Measurements from ENCODE around the gene TMEM150A.
A peak's percentile ranks its signal among the peaks of the same experiment; 100 is the strongest.
"Not testable (repeated sequence)": the region's sequence is repeated elsewhere in the genome, so short reads cannot be mapped to it uniquely, and the experiment has no call there.

TMEM150A gene

DNA sequence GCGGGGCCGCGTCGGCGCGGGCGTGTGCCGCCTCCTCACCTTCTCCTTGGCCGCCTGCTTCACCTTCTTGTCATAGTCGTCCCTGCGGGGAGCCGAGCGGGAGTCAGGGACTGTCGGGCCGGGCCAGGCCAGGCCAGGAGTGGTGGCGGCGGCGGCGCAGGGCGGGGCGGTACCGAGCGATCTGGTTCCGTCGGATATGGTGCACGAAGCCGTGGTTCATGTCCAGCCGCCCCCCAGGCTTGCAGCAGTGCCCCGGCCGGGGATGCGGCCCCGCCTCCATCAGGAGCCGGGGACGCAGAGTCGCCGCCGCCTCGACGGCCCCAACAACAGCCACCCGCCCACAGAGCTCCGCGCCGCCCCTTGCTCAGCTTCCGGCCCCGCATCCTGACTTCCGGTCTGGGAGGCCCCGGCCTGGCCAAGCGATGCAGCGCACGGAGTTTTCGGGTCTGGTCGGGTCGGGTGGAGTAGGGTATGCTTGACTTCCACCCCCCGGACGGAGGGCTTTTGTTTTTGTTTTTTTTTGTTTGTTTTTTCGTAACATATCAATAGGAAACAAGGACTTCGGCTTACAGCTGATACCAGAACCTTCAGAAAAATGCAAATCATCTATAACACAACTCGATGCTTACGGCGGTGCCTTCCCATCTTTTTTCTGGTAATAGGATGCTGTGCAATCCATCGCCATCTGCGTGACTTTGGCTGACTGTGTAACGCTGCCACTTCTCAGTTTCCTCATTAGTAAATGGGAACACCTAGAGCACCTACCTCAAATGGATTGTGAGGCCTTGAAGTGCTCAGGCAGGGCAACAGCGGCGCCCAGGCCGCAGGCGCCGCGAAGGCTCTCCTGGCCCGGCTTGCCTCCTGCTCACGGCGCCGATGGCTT lies 9.4 kb upstream of the TMEM150A start, which contains the start of gene C2orf68:
C2orf68 (minus strand) TSS at position 362 of the 883 bp plus-strand sequence; CDS start at position 280, 82 bp downstream.
- DNase-seq = peak; percentile 88

DNA sequence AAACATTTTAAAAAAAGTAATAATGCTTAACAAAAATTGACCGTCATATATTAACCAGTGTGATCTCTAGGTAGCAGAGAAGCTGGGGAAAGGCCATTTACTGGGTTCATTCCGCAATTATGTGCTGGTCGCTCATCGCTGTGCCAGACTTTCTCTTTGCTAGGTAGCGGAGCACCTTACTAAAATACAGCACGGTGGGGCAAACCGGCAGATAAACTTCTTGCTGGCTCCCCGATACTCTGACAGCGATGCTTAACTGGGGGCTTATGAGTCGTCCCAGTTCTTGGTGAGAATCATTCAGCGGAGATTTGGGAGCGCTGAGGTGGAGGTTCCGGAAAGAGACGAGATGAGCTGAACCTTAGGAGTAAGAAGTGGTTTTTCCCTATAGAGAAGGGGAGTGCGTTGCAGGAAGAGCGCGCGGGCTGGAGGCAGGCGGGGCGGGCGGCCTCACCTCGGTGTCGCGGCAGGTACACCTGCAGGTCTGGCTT lies 8.8 kb upstream of the TMEM150A start:
- no peak for DNase-seq

DNA sequence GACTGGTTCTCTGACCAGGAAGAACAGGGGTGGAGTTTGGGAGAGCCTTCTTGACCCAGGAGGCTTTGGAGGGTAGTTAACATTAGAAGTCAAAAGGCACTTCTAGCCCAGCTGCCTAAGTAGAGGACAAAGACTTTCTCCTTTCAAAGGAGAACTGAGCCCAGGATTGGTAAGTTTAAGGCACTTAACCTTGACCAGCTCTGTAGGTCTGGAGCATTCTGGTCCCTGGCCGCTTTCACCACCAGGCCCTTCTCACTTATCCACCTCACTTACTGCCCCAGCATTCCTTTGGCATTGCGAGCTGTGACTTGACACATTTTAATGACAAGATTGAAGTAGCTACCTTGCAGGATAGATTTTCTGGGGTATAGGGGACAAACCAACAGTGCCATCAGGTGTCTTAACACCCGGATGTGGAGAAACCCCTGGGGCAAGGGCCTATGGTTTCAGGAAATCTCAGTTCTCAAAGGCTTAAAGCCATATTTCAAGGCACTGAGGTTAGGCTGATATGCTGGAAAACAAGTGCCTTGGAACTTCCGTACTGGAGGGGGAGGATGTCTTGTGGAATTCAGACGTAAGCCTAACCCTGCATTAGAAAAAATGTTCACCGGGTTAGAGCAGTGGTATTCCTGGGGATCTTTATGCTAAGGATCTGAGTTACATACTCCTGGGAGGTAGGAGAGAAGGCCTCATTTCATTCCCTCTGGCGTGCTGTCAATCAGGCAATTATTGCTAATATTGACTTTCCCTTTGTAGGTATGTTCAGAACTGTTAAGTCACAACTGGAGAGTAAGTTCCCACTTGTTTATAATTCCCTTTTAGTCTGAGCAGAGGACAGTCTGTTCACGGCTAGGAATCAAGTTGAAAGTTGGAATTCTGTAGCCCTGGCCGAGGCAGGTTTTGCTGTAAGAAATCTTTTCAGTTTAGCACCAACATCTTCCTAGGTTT lies 5.0 kb upstream of the TMEM150A start:
- no peak for DNase-seq

DNA sequence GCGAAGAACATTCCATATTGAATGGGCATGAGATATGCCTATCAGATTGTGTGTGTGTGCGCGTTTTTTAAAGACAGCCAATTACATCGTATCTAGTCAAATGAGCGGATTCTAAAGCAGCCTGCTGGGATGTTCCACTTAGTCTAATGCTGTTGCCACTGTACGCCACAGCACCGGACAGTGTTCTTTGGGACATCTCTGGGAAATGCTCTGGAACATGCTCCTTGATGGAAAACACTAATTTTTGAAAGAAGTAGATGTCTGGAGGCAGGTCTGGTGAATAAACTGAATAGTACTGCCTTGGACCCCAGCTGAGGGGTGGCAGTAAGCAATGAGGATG lies 3.6 kb upstream of the TMEM150A start:
- no peak for DNase-seq

DNA sequence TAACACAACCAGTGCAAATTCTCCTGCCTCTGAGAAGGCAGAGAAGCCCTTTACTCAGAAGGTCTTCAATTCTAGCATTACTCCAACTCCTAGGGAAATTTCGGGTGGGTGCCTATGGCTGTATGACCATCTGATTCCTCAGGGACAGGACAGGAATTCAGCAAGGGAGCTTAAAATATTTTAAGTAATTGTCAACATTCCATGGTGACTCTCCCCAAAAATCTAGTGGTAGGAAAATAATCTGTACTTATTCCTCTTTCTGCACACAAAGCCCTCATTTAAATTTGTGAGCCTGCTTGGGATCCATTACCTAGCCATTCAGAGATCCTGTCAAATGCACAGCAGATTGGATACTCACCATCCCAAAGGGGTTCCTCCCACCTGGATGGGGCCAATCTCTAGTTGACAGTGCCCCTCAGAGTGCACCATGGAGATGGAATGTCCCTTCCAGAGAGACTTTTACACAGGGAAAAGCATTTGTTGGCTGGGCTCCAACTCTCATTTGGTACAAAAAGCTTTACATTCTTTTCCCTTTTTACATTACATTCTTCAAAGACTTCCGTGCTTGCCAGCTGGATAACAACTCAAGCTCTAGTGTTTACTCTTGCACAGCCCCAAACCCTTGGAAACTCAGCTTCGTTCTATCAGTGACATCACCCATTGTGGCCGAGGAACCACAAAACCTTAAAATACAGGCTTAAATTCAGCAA lies 3.1 kb upstream of the TMEM150A start:
- DNase-seq = no peak

DNA sequence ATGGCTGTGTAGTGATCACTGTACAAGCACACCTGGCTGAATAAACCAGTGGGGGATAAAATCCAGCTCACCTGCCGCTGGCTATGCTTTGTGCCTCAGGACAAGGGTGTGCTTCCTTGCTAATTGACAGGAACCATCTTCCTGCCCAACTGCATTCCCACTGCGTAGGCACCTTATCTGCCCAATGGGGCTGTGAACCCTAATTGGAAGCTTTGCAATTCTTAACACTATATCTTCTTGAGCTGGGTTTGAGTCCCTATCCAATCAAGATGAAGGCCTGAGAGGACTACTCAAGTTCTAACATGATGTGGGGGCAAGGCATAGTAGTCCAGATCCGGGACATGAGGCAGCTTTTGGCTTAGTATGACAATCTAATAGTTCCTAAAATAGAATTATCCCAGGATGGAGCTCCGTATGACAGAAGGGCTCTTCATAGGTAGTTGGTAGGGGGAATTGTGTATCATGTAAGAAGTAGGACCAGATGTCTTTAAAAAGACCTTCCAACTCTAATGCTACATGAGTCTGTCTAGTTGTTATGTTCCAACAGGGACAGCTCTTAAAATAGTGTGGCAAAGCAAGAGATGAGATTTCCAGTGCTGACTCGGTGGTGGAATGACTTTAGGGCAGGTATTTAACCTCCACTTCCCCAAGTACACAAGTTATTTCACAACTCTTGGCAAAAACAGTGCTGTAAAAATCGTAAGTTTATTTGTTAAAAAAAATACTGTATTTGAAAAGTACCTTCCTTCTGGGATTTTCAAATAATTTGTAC lies 2.3 kb upstream of the TMEM150A start:
- DNase-seq = no peak

DNA sequence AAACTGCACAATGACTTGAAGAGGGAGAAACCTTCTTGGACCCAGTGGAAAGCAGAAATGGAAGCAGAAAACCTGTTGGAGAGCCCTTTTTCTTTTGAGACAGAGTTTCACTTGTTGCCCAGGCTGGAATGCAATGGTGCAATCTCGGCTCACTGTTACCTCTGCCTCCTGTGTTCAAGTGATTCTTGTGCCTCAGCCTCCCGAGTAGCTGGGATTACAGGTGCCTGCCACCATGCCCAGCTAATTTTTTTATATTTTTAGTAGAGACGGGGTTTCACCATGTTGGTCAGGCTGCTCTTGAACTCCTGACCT lies 1.6 kb upstream of the TMEM150A start:
- not testable (repeated sequence) for DNase-seq

DNA sequence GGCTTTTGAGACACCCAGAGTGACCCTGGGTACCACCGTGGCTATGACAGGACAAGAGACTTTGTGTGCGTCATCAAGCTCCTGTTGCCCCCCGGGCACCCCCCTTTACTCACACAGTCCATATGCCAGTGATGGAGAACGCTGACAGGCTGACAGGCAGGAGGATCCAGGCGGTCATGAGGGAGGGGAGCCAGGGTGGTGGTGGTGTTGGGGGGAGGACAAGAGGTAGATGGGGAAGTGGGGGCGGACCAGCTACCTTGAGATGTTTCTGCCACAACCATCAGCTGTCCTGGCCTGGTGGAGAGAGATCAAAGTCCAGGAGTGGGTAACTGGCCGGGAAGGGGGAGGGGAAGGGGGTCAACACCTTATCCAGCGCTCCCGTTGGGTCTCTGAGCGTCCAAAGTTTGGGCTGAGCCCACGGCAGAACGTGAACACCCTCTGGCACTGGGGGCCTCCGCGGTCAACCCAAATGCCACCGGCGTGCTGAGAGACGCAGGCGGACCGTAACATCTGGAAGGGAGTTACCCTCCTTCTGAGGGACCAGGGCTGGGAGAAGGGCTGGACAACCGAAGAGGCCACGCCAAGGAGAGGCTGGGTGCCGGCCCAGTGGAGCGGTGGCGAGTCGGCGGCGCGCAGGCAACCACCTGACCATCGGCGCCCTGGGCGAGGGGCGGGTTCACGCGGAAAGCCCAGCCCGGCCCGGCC lies 575 bp downstream of the TMEM150A start:
- DNase-seq = no peak

DNA sequence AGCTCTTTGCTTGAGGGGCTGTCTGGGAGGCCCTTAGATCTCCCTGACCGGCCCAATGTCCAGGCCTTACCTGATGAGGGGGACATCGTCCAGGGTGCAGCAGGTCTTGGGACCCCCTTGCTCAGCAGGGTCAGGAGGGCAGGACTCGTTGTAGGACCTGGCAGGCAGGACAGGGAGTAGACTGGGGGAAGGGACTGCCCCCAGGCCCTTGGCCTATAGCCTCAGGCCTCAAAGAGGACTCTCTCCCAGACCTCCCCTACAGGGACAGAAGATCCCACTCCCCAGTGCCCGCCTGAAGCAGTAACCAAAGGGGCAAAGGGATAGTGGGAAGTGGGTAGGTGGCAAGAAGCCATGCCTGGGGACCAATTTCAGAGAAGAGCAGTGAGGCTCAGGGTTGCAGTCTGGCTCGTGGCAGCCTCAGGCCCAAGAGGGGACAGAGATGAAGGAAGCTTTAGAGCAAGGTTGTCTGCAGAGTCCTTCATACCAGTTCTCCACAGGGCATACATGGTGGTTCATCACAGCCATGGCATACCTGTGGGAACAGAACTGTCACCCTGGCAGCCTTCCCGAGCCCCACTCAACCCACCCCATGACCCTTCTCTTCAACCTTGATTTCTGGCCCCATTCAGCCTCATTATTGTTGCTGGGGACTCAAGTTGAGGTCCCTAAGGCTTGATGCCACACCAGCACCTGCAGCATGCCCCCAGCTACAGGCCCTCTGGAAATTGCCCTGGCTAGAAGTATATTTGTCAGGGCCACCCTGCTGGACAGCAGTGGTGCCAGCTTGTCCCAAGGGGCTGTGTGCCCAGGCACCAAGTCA lies 1.3 kb downstream of the TMEM150A start:
- no peak for DNase-seq

DNA sequence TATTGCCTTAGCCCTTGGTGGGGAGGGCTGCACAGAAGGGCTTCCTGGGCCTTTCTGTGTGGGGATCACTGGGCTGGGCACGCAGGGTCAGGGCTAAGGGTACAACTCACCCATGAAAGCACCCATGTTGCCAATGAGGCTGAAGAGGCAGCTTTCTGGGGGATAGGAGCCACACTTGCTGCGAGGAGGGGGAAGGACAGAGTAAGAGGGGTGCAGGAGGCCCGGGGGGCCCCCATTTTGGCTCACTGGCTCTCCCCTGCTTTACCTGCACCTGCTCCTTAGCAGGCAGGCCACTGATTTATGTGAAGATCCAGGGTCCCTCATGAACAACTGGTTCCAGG lies 2.3 kb downstream of the TMEM150A start:
- DNase-seq = no peak

DNA sequence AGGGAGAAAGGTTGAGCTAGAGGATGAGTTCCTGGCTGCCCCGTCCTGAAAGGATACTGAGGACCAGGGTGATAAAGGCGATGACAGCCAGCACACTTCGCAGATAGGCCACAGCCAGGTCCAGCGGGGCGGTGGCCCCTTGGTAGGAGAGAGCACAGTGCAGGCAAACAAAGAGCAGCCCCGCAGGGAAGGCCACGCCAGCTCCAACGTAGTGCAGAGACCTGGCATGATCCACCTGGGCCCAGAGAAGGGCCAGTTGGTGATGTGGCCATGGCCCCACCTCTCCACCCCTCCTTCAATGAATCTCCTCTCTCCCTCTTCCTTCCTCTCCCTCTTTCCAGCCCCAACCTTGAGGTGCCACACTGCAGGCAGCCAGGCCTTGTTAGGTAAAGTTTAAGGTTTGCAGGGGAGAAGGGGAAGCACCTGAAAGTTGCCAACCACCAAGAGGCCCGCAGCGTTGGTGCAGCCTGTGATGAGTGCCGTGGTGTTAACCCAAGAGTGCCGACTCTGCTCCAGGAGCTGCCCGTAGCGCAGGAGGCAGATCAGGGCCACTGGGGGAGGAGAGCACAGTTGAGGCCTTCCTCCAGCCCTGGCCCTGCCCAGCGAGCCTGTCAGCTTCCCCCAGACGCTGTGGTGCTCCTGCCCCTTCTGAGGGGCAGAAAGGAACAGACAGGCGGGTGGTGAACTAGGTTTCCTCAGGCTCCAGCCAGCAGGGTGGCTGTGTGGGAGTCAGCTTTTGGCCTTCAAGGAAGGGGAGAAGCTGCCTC lies 2.8 kb downstream of the TMEM150A start:
- DNase-seq = no peak

DNA sequence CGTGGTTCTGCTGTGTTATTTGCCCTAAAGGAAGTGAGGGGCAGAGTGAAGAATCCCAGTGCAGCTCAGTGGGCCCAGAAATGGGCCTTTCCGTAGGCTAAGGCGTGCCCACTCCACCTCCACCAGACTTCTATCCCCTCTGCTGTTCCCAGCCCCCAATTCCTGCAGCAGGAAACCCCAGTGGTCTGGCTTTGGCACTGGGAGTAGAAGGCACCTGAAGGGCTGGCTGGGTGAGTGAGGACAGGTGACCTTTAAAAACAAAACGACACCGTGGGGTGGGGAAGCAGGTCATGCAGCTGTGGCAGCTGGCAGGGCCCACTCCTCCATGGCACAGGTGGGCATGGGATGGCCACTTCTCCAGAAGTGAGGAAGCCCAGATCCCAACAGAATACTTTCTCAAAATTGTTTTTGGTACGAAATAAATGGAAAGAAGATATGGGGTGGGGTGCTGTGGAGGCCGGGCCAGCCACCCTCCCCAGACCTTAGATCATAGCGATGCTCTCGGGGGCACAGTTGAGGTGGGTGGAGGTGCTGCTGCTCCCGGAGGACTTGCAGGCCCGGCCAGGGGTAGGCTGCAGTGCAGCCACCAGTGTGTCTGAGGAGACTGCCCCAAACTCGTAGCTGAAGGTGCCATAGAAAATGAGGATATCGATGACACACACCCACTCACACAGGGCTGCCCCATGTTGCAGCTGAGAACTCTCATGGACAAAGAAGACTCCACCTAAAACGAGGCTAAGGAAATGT lies 3.7 kb downstream of the TMEM150A start:
- DNase-seq = no peak

DNA sequence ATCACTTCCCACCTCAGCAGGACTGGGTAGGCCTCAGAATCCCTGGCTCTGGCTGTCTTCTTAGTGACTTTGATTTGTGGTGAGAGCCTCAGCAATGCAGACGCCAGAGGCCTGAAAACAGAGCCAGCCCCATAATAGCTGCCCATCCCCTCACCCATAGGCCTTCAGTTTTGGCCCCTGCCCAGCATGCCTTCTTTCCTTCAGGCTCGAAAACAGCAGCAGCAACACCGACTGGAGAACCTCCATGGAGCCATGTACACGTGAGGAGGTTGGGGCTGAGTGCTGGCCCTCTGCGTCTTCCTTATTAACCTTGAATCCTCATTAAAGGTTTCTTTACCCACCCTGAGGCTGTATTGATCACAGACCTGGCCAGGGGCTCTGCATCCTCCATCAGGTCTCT lies 5.3 kb downstream of the TMEM150A start:
- DNase-seq = no peak

DNA sequence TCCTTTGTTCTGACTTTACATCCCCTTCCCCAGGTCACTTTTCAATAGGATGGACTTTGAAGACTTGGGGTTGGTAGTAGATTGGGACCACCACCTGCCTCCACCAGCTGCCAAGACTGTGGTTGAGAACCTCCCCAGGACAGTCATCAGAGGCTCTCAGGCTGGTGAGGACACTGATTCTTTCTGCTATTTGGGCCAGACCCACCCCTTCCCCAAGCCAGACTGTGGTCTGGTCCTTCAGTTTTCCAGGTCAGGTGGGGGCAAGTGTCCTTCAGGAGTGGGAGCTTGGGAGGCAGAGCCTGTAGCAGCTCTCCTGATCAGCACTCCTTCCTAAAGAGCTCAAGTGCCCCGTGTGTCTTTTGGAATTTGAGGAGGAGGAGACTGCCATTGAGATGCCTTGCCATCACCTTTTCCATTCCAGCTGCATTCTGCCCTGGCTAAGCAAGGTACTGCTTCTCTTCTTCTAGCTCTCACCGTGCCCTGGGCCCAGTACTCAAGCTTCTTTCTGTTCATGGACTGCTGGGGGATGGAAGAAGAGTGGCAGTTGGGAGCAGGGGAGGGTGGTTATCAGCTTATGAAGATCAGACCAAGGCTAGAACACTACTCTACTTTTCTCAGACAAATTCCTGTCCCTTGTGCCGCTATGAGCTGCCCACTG lies 5.9 kb downstream of the TMEM150A start:
- no peak for DNase-seq

DNA sequence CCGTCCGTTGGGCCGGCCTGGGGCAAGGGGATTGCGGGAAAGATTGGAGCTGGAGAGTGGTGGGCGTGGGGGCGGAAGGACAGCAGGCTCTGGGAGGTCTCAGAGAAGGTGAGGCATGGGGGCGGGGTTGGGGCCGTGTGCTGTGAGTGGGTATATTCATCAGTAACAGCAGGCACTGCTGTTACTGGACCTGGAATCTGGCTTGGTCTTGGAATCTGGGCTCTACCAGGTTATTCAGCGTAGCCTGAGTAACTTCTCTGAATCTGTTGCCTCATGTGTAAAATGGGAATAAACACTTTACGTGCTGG lies 6.5 kb downstream of the TMEM150A start:
- DNase-seq = no peak

DNA sequence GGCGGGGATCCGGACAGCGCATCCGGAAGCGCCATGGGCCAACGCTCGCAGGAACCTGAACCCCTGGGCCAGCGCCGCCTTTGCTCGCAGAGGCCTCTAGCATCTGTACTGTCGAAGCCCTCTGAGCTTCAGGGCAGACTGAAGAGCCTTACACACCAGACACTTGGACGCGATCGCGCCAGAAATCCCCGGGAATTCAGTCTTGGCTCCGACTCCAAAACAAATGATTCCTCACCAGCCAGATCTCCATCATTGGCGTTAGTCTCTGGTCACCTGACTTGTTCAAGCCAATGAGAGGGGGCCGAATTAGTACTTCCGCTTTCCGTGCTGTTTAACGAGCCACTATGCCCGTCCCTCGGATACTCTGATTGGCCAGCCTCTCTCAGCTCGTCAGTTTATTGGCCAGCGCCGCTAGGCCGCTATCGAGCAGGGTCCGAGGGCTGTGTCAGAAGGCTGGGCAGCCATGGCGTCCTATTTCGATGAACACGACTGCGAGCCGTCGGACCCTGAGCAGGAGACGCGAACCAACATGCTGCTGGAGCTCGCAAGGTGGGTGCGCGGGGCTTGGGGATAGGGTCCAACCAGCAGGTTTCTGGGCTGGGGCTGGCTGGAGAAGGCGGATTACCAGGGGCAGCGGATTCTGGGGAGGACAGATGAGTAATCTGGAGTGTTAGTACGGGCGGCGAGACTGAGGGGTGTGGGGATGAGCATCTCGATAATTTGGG lies 7.0 kb downstream of the TMEM150A start, which contains the start of gene RNF181:
RNF181 (plus strand) TSS at position 445 of the 725 bp plus-strand sequence; CDS start at position 464, 19 bp downstream.
- peak; percentile 97 for DNase-seq

DNA sequence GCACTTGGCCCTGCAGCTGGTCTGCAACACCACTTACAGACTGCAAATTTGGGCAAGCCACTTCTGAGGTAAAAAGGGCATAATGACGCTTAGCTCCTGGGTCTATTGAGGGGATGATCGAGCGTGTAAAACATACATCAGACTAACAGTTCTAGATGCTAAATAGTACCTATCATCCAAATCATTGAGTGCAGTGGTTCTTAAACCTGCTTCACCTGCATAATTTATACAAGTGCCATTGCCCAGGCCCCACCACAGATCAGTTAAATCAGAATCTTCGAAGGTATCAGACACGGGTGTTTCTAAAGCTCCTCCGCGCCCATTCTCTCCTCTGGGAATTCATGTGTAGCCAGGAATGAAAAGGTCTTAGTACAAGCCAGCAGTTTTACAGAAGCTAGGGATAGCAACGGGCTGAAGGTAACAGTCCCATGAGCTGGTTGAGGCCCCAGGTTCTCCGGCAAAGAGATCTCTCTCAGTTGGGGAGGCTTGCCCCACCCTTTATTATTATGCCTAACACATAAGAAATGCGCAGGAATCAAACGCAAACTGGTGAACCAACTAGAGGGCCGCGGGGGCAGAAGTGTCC lies 7.7 kb downstream of the TMEM150A start:
- no peak for DNase-seq

DNA sequence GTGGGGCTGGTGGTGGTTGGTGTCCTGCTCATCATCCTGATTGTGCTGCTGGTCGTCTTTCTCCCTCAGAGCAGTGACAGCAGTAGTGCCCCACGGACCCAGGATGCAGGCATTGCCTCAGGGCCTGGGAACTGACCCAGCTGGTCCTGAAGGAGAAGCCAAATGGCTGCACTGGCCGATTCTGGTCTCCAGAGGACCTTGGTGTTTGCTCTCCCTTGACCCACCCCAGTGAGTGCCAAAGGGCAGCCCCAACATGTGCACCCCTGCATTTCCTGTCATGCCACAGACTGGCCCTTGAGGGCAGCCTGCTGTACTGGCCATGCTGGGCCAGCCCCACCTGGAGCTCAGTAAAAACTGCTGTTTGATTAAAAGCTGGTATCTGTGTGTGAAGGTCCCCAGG lies 9.5 kb downstream of the TMEM150A start:
- DNase-seq = no peak

Data from GDM1 (cell line).